ENCODE data around the gene PDIA6.

DNA sequence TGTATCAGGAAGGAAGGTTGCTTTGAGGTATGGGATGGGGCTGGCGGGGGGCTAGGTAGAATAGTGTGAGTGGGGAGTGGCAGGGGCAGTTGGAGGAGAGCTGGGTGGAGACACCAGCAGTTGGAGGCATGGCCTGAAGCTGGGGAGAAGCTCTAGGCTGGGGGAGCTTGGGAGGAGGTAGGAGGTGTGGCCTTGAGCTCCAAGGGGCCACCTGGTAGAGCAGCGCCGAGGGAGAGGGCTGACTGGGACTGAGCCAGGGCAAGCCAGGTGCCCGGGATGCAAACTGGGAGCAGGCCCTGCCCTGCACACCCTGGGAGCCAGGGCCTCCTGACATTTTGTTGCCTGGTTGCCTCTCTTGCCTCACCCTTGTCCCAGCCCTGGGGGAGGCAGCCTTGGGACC is 33.1 kb upstream of the PDIA6 start:
- TF ChIP-seq, protein P1, sequence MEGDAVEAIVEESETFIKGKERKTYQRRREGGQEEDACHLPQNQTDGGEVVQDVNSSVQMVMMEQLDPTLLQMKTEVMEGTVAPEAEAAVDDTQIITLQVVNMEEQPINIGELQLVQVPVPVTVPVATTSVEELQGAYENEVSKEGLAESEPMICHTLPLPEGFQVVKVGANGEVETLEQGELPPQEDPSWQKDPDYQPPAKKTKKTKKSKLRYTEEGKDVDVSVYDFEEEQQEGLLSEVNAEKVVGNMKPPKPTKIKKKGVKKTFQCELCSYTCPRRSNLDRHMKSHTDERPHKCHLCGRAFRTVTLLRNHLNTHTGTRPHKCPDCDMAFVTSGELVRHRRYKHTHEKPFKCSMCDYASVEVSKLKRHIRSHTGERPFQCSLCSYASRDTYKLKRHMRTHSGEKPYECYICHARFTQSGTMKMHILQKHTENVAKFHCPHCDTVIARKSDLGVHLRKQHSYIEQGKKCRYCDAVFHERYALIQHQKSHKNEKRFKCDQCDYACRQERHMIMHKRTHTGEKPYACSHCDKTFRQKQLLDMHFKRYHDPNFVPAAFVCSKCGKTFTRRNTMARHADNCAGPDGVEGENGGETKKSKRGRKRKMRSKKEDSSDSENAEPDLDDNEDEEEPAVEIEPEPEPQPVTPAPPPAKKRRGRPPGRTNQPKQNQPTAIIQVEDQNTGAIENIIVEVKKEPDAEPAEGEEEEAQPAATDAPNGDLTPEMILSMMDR (IDR thresholded peaks at IDR 0.05), result no peak
- no peak for TF ChIP-seq POLR2A (IDR thresholded peaks at IDR 0.05)
